ENCODE measurements around the gene PHACTR2.

PHACTR2 gene

DNA sequence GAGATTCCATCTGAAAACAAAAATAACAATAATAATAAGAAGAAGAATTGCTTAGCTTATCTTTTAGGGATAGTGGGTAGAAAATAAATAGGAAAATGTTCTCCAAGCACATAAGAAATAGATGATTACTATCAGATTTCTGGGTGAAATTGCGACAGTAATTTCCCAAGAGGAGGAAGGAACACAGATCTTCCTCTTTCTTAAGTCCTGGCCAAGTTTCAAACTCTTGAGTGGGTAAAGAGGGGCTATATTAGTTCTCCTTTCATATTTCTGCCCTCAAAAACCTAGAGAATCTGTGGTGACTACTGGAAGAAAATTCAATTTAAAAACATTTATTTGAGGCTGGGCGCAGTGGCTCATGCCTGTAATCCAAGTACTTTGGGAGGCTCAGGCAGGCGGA is 63.7 kb downstream of the PHACTR2 start:
- Histone ChIP-seq H3K4me3 (ENCODE audit: low read depth, low read length) (no peak overlapping the region), H3K9me3 (ENCODE audit: severe bottlenecking) (no peaks in the 10 kb centered on the region), H3K27me3 (ENCODE audit: insufficient read depth, low read depth, severe bottlenecking) (no peaks in the 10 kb centered on the region), H3K36me3 (no peaks in the 10 kb centered on the region), H3K27ac (no peak overlapping the region)
- TF ChIP-seq CTCF (IDR thresholded peaks at IDR 0.05; ENCODE audit: low read depth, low read length) = no peak
- no peak for DNase-seq

DNA sequence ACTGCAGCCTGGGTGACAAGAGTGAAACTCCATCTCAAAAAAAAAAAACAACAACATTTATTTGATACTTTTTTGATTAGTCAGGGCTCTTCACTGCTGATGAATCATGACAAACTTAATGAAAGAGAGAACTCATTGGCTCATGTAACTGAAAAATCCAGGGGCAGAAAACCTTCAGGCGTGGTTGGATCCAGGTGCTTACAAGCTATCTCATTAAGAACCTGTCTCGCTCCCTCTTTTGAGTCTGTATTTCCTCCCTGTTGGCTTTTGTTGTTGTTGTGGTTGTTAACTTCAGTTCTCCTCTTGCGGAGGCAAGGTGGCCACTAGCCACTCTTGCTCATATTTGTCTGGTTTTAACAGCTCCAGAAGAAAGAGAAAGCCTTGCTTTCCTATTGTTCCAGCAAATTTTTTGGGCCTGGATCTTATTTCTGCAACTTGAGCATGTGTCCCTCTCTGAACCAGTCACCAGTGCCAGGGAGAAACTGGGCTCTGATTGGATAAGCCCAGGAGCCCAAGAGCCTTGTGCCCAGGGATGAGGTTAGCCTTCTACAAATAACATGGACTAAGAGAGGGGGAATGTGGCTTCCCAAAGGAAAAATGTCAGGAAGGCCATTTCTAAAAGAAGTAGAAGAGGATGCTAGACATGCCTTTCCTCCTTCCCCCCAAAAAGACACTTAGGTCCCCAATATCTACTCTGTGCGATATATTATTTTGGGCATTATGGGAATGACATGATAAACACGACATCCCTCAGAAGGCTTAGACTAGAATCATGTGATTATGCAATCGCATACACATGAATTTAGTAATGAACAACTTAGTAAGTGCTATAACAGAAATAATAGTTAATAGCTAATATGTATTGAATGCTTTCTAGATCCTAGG is 64.5 kb downstream of the PHACTR2 start:
- DNase-seq = no peak
- no peak for TF ChIP-seq CTCF (IDR thresholded peaks at IDR 0.05; ENCODE audit: low read depth, low read length)
- Histone ChIP-seq H3K36me3 (no peaks in the 10 kb centered on the region), H3K9me3 (ENCODE audit: severe bottlenecking) (no peaks in the 10 kb centered on the region), H3K27me3 (ENCODE audit: insufficient read depth, low read depth, severe bottlenecking) (no peaks in the 10 kb centered on the region), H3K27ac (no peak overlapping the region), H3K4me3 (ENCODE audit: low read depth, low read length) (no peak overlapping the region)

DNA sequence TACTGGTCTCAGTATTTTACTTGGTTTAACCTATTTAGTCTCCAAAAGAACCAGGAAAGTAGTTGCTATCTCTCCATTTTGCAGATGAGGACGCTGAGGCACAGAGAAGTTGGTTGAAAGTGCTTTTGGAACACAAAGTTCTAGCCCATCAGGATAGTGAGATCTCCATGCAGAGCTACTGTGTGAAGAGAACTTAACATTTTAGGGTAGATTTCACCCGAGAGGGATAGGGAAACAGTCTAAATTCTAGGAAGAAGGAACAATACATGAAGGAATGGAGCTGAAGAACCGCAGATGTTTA is 65.1 kb downstream of the PHACTR2 start:
- no peak overlapping the region for H3K27ac ChIP-seq
- no peaks in the 10 kb centered on the region for H3K9me3 ChIP-seq (ENCODE audit: severe bottlenecking)
- H3K36me3 ChIP-seq = no peaks in the 10 kb centered on the region
- no peak overlapping the region for H3K4me3 ChIP-seq (ENCODE audit: low read depth, low read length)
- no peak for TF ChIP-seq CTCF (IDR thresholded peaks at IDR 0.05; ENCODE audit: low read depth, low read length)
- DNase-seq = no peak
- H3K27me3 ChIP-seq (ENCODE audit: insufficient read depth, low read depth, severe bottlenecking) = no peaks in the 10 kb centered on the region

DNA sequence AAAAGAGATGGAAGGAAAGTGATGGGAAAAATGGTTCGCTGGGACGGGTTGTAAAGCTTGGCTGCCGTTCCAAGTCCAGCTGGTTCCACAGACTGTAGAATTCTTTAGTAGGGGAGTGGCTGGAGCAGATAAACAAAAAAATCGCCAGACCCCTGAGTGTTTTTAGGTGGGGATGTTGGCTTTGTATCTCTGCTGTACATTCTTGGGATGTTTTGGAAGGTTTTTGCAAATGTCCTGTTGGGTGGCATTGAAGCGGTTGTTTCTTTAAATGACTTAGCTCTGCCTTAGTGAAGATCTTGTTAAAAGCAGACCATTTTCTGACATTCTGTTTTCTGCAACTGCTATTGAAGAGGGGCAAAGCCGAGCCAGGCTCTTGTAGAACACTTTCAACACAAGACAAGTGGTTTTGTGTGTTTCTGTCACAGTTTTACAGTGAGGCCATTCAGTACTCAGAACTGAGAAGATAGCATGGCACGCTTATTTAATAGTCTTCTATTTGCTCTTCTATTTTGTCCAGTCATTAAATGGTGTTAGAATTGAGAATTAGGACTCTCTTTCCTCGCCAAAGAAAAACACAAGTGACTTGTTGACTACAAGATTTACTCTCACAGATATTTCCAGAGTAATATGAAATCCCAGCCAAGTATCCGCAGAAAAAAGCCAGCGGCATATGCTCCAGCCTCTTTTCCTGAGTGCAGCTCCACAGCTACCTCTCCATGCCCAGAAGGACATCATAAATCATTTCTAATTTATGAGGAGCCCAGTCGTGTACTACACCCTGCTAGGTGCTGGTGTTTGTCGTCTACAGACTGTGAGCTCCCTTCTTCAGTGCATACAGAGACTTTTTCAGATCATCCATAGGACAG is 65.8 kb downstream of the PHACTR2 start:
- no peaks in the 10 kb centered on the region for H3K9me3 ChIP-seq (ENCODE audit: severe bottlenecking)
- H3K27me3 ChIP-seq (ENCODE audit: insufficient read depth, low read depth, severe bottlenecking) = no peaks in the 10 kb centered on the region
- H3K4me3 ChIP-seq (ENCODE audit: low read depth, low read length) = no peak overlapping the region
- no peak for DNase-seq
- H3K27ac ChIP-seq = no peak overlapping the region
- no peak for TF ChIP-seq CTCF (IDR thresholded peaks at IDR 0.05; ENCODE audit: low read depth, low read length)
- no peaks in the 10 kb centered on the region for H3K36me3 ChIP-seq

- H3K27ac ChIP-seq = peak overlapping the region; percentile 41; the same call in 1 of the 2 replicates
- no peak for DNase-seq
- no peak for TF ChIP-seq CTCF (IDR thresholded peaks at IDR 0.05; ENCODE audit: low read depth, low read length)
- H3K27me3 ChIP-seq (ENCODE audit: insufficient read depth, low read depth, severe bottlenecking) = no peaks in the 10 kb centered on the region
- H3K9me3 ChIP-seq (ENCODE audit: severe bottlenecking) = no peaks in the 10 kb centered on the region
- no peak overlapping the region; the same call in 1 of the 2 replicates for H3K4me3 ChIP-seq (ENCODE audit: low read depth, low read length)
- H3K36me3 ChIP-seq = no peaks in the 10 kb centered on the region
These were observed 66.9 kb downstream of the PHACTR2 start for GRCh38 chr6:143744551-143745165.

All from WERI-Rb-1 (cell line).